CD4-positive, alpha-beta T cell (primary cell): ENCODE results near the gene MEG3. TPM values are rescaled to one million over a fixed set of nuclear protein-coding genes. Genes with fewer than 3 reads are reported as not detected.

Source experiments
- ATAC-seq: fragments of 200-7000 bp; cut with Tn5 transposase; one replicate; pipeline ENCODE4 v1.10.0; 2022; ENCODE audit warnings: mild to moderate bottlenecking; ENCODE audit not compliant: poor library complexity
- CTCF ChIA-PET: fragments of 350-600 bp; sonication (Branson Sonifier 250); formaldehyde crosslinking; loops from one replicate; lab custom pipeline; 2021; ENCODE audit warnings: antibody characterized with exemption, inconsistent platforms; lab: Charles Lee
- POLR2A ChIA-PET: fragments of 350-600 bp; sonication (Branson Sonifier 250); formaldehyde crosslinking; loops from one replicate; lab custom pipeline; 2021; ENCODE audit warnings: antibody characterized with exemption, inconsistent platforms; lab: Charles Lee
- DNase-seq, 14 experiments: peaks; one replicate each; pipeline ENCODE4 v3.0.0-alpha.2; 2013 to 2020; ENCODE audit warnings: mixed read lengths in 2 of 14
- H3K27ac ChIP-seq, 2 donors: one replicate each; pipeline versions ENCODE4 v1.5.1 to v1.7.0; 2013; ENCODE audit warnings: low read length in 2 of 2, low read depth in 1 of 2, mild to moderate bottlenecking in 1 of 2
- H3K27me3 ChIP-seq, 2 experiments: 1 replicate in 1 of 2; 2 replicates in 1 of 2; pipeline versions ENCODE4 v1.6.1 to v1.7.0; 2013; ENCODE audit warnings: low read length in 2 of 2, control low read depth in 1 of 2, mild to moderate bottlenecking in 1 of 2, moderate library complexity in 1 of 2; ENCODE audit not compliant: insufficient read depth in 2 of 2, control insufficient read depth in 1 of 2
- H3K36me3 ChIP-seq: one replicate; pipeline ENCODE4 v1.6.1; 2013; ENCODE audit warnings: low read length, control low read depth; ENCODE audit not compliant: insufficient read depth
- H3K4me1 ChIP-seq: one replicate; pipeline ENCODE4 v1.6.1; 2013; ENCODE audit warnings: low read length, control low read depth; ENCODE audit not compliant: insufficient read depth
- H3K4me3 ChIP-seq: one replicate; pipeline ENCODE4 v1.5.1; 2013; ENCODE audit warnings: mild to moderate bottlenecking, low read length, moderate library complexity
- H3K9me3 ChIP-seq, 2 experiments: 1 replicate in 1 of 2; 2 replicates in 1 of 2; pipeline versions ENCODE4 v1.6.1 to v1.7.0; 2013; ENCODE audit warnings: low read length in 2 of 2, mild to moderate bottlenecking in 2 of 2, control low read depth in 1 of 2, moderate library complexity in 1 of 2; ENCODE audit not compliant: control insufficient read depth in 1 of 2, insufficient read depth in 1 of 2
- H3K27ac Mint-ChIP-seq: one replicate; pipeline ENCODE4 v1.8.0; 2020; ENCODE audit warnings: mixed read lengths
- H3K27me3 Mint-ChIP-seq: one replicate; pipeline ENCODE4 v1.8.0; 2021; ENCODE audit warnings: mixed read lengths
- H3K36me3 Mint-ChIP-seq: one replicate; pipeline ENCODE4 v1.8.0; 2021; ENCODE audit warnings: low read depth, mixed read lengths
- H3K4me1 Mint-ChIP-seq: one replicate; pipeline ENCODE4 v1.8.0; 2021; ENCODE audit warnings: low read depth, mixed read lengths
- H3K4me3 Mint-ChIP-seq: one replicate; pipeline ENCODE4 v1.8.0; 2020; ENCODE audit warnings: mild to moderate bottlenecking, mixed read lengths
- H3K9me3 Mint-ChIP-seq: one replicate; pipeline ENCODE4 v1.8.0; 2020; ENCODE audit warnings: mixed read lengths
- intact Hi-C, 2 experiments: fragments of 100-400 bp; cut with DNase I in 1 of 2; cut with micrococcal nuclease in 1 of 2; formaldehyde crosslinking; loops; one replicate each; pipeline versions ENCODE4 v1.15.1 to v1.9.0; 2023 to 2025; cut with DNase I, micrococcal nuclease
- total RNA-seq, 174 experiments: library from RNA in 2 of 174; stranded (reverse) in 2 of 174; gene quantifications; one replicate each; pipeline ENCODE4 v1.2.3 and lab custom pipeline; 2021 to 2026
- TF ChIP-seq, protein P1 (sequence below): fragments of 200-600 bp; IDR thresholded peaks from one replicate; pipeline ENCODE4 v1.8.0; 2022; ENCODE audit warnings: antibody characterized with exemption, mild to moderate bottlenecking

The MEG3 gene
- total RNA-seq, 2 experiments from 2014 or later = not detected

- Histone ChIP-seq H3K4me3 (no peak overlapping the region), H3K9me3 (no peaks in the 10 kb centered on the region), H3K4me1 (no peaks in the 10 kb centered on the region), H3K27ac (no peak overlapping the region), H3K36me3 (no peaks in the 10 kb centered on the region), H3K27me3 (peaks cover 0 to 9% of the 10 kb centered on the region in 2 experiments)
- POLR2A ChIA-PET = no interaction called here
- Mint-ChIP-seq H3K36me3 (no peaks in the 10 kb centered on the region), H3K4me3 (no peak overlapping the region), H3K27ac (no peak overlapping the region), H3K9me3 (no peaks in the 10 kb centered on the region), H3K27me3 (peaks cover 23% of the 10 kb centered on the region), H3K4me1 (no peaks in the 10 kb centered on the region)
- ATAC-seq (no peak), DNase-seq (no peak)
- intact Hi-C loops = no loop called here
- CTCF ChIA-PET = no interaction called here
- TF ChIP-seq, protein P1, sequence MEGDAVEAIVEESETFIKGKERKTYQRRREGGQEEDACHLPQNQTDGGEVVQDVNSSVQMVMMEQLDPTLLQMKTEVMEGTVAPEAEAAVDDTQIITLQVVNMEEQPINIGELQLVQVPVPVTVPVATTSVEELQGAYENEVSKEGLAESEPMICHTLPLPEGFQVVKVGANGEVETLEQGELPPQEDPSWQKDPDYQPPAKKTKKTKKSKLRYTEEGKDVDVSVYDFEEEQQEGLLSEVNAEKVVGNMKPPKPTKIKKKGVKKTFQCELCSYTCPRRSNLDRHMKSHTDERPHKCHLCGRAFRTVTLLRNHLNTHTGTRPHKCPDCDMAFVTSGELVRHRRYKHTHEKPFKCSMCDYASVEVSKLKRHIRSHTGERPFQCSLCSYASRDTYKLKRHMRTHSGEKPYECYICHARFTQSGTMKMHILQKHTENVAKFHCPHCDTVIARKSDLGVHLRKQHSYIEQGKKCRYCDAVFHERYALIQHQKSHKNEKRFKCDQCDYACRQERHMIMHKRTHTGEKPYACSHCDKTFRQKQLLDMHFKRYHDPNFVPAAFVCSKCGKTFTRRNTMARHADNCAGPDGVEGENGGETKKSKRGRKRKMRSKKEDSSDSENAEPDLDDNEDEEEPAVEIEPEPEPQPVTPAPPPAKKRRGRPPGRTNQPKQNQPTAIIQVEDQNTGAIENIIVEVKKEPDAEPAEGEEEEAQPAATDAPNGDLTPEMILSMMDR = no peak
Observed at GRCh38 chr14:100790502-100791347, 35.2 kb upstream of the MEG3 start.

DNA sequence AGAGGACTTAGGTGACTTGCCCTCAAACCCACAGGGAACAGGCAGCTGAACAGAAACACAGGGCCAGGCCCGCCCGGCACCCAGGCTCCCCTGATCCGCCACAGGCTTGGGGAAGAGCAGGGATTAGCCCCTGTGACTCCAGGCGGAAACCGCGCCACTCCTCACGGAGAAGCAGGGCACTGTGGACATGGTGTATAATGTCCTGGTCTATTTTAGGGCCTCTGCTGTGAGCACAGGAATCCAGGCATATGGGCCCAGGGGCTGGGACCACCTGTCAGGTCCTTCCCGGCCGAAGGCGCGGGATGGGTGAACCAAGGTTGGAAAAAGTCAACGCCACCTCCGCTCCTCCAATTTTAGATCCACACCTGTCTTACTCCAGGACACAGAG is 34.6 kb upstream of the MEG3 start:
- no peaks in the 10 kb centered on the region for H3K36me3 Mint-ChIP-seq
- TF ChIP-seq, protein P1 = no peak
- no peak overlapping the region for H3K4me3 Mint-ChIP-seq
- CTCF ChIA-PET = no interaction called here
- DNase-seq (no peak), ATAC-seq (no peak)
- H3K27ac Mint-ChIP-seq = no peak overlapping the region
- Histone ChIP-seq H3K27ac (no peak overlapping the region), H3K36me3 (no peaks in the 10 kb centered on the region), H3K4me1 (no peaks in the 10 kb centered on the region), H3K9me3 (no peaks in the 10 kb centered on the region), H3K27me3 (peaks cover 0 to 9% of the 10 kb centered on the region in 2 experiments), H3K4me3 (no peak overlapping the region)
- intact Hi-C loops = no loop called here
- no peaks in the 10 kb centered on the region for H3K4me1 Mint-ChIP-seq
- H3K27me3 Mint-ChIP-seq = peaks cover 23% of the 10 kb centered on the region
- no peaks in the 10 kb centered on the region for H3K9me3 Mint-ChIP-seq
- POLR2A ChIA-PET = no interaction called here

DNA sequence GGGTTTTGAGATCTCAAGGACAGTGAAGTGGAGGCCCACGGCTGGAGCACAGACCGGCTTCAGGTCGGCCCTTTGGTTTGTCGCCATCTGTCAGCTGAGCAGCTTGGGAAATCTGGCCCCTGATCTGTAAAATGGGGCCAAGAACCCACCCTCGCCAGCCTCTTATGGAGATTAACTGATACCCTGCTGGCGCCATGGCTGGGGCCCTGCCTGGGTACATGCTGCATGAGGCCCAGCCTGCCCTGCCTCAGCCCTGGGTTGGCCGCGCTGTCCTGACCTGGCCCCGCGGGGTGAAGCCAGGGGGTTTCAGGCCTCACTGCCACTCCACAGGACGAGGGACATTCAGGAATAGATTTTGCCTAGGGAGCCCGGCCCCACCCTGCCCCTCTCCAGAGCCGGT is 33.9 kb upstream of the MEG3 start:
- Mint-ChIP-seq H3K27ac (no peak overlapping the region), H3K36me3 (no peaks in the 10 kb centered on the region), H3K27me3 (peaks cover 23% of the 10 kb centered on the region), H3K9me3 (no peaks in the 10 kb centered on the region), H3K4me1 (no peaks in the 10 kb centered on the region), H3K4me3 (no peak overlapping the region)
- intact Hi-C loops = no loop called here
- Histone ChIP-seq H3K4me3 (no peak overlapping the region), H3K36me3 (no peaks in the 10 kb centered on the region), H3K27ac (no peak overlapping the region), H3K4me1 (no peaks in the 10 kb centered on the region), H3K9me3 (no peaks in the 10 kb centered on the region), H3K27me3 (peaks cover 0 to 9% of the 10 kb centered on the region in 2 experiments)
- no peak for DNase-seq
- ATAC-seq = no peak
- ChIA-PET POLR2A (no interaction called here), CTCF (no interaction called here)
- TF ChIP-seq, protein P1 = no peak
